HS-27A (cell line): Measurements from ENCODE around the gene TP63.
"Not testable (repeated sequence)": the region's sequence is repeated elsewhere in the genome, so short reads cannot be mapped to it uniquely, and the experiment has no call there.

ENCODE experiments used
- DNase-seq: peaks from one replicate; pipeline ENCODE4 v3.0.0-alpha.2; 2012; ENCODE audit warnings: low read depth, missing footprints

TP63 gene

DNA sequence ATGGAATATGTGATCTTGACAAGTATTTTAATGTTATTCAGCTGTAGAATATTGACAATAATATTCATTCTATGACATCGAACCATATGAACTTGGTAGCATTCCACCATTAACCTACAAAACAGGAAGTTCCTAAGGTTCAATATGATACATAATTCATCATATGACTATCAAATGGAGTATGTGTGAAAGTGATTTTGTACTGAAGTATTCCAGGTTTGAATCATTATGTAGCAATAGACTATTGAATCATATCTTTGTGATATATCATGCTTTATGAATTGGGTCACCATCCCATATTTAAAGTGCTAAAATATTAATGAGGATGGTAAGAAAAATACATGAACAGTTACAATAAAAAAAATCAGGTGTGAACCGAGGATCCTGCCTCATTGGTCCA is 95.1 kb downstream of the TP63 start:
- DNase-seq: no peak

DNA sequence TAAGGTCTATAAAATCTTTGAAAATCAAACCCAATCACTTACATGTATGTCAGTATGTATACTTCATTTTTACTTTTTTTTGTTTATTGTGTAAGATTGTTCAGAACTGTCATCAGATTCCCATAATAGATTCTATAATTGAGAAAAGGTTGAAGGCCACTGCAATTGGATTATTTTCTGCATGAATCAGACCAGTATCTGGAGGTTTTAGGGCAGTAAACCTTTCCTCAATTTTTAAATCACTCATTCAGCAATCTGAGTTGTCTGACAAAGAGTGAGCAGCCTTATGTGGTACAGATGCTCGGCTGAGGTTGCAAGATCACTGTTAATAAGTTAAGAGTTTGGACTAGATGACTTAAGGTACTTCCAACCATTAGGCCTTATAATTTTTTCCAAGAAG is 96.0 kb downstream of the TP63 start:
- no peak for DNase-seq

DNA sequence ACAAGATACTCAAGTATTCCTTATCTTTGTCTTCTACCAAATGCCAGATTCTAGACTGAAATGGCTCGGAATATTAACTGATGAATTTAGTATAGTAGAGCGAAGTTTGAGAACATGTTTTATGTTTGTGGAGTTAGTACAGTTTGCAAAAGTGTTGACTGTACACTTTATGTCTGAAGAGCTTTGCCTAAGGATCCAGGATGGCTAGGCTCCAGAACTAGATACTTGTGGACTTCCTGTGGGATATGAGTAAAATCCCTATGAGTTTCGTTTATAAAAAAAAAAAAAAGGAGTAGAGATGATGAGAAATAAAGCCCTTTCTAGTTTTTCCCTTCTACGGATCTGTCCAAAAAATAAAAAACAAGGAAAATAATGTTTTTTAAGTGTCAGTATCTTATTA is 96.7 kb downstream of the TP63 start:
- no peak for DNase-seq

DNA sequence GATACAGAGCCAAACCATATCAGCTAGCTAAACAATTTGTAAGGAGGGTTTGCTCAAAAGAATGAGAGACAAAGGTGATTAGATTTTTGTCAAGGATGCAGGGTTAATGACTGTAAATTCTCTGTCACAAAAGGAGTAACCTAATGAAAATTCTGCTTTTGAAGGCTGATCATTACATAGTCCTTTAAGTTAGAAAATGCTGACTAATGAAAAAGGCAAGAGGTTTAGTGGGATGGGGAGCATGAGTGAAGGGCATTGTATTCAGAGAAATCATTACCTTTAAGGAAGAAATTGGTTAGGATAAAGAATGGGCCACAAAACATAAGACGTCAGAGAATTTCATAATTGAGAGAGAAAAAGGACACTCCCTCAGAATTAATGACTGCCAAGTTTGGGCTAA is 97.7 kb downstream of the TP63 start:
- DNase-seq: no peak

DNA sequence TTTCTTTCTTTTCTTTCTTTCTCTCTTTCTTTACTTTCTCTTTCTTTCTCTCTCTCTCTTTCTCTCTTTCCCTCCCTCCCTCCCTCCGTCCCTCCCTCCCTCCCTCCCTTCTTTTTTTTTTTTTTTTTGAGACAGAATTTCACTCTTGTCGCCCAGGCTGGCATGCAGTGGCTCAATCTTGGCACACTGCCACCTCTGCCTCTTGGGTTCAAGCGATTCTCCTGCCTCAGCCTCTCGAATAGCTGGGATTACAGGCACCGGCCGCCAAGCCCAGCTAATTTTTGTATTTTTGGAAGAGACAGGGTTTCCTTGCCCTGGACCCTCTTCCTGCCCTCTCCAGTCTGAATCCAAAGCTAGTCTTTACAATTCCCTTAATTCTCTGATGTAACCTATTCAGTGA is 102.9 kb downstream of the TP63 start:
- no peak for DNase-seq

DNA sequence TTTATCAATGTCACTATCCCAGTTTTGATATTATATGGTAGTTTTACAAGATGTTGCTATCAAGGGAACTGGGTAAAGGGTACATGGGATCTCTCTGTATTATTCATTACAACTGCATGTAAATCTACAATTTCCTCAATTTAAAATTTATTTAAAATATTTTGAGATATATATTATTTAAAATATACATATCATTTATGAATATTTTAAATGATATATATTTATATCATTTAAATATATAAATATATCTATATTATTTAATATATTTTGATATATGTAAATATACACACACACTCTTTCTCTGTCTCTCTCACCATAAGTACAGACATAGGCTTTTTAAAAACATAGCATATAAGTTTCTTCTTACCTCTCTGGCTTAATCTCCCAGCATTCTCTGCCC is 104.7 kb downstream of the TP63 start:
- no peak for DNase-seq

GRCh38 chr3:189737071-189737470 is 105.9 kb downstream of the TP63 start:
- DNase-seq: no peak

- no peak for DNase-seq
Measured at GRCh38 chr3:189737619-189738018, 106.4 kb downstream of the TP63 start.

DNA sequence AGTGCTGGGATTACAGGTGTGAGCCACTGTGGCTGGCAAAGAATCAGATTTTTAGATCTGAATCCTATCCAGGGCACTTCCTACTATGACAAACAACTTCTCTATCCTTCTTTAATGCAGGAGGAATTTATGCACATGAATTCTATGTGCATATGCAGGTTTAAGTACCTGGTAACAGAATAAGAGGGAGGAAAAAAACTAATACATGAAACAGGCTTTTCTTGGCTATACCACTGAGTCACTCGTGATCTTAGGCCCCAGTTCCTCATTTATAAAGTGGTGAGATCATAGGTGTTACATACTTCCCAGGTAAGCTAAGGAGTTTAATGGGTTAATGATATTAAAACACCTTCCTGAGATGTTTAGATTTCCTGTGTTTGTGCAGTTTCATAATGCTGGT is 108.2 kb downstream of the TP63 start:
- DNase-seq: no peak

DNA sequence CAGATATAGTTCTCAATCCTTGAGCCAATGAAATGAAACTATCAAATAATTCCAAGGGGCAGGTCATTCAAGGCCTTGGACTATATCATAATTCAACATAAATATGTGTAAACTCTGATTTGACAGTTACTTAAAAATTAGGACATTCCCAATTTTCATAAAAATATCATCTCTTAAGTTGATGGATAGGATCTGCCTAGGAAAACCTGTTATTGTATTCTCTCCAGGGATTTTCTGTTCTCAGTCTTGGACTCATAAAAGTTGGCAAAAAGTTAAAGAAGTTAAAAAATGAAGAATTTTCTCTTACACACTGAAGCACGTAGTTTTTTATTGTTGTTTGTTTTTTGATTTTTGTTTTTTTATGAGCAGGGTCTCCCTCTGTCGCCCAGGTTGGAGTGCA is 109.0 kb downstream of the TP63 start:
- no peak for DNase-seq

DNA sequence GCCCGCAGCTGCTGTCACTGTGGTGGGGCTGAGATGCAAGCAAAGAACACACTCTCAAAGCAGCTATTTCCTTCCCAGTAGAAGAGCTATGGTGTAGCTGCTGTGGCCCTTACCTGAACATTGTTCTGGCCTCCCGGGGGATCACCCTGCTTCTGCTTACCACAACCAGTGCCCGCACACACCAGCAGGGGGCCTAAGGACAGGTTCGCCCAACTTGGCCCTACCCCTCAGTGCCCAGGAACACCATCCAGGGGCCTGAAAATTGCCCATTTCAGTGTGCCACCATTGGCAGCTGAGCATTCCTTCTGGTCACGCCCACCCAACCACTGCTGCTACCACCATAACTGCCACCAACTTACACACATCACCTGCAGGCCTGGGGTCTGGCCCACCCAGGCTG is 113.0 kb downstream of the TP63 start:
- no peak for DNase-seq

GRCh38 chr3:189745622-189746021 is 114.4 kb downstream of the TP63 start:
- DNase-seq: no peak

DNA sequence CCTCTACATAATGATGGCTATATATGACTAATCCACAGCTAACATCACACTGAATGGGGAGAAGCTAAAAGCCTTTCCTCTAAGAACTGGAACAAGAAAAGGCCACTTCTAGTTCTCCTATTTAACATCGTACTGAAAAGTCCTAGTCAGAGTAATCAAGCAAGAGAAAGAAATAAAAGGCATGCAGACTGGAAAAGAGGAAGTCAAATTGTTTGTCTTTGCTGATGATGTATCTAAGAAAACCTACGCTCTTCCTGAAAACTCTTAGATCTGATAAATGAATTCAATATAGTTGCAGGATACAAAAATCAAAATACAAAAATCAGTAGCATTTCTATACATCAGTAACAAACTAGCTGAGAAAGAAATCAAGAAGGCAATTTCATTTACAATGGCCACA is 116.9 kb downstream of the TP63 start:
- no peak for DNase-seq

DNA sequence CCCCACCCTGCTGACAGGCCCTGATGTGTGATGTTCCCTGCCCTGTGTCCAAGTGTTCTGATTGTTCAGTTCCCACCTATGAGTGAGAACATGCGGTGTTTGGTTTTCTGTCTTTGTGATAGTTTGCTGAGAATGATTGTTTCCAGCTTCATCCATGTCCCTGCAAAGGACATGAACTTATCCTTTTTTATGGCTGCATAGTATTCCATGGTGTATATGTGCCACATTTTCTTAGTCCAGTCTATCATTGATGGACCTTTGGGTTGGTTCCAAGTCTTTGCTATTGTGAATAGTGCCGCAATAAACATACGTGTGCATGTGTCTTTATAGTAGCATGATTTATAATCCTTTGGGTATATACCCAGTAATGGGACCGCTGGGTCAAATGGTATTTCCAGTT is 119.8 kb downstream of the TP63 start:
- not testable (repeated sequence) for DNase-seq

- DNase-seq: no peak
Measured at GRCh38 chr3:189754356-189754755, 123.2 kb downstream of the TP63 start.

- DNase-seq: no peak
Measured at GRCh38 chr3:189756582-189757078, 125.4 kb downstream of the TP63 start.

DNA sequence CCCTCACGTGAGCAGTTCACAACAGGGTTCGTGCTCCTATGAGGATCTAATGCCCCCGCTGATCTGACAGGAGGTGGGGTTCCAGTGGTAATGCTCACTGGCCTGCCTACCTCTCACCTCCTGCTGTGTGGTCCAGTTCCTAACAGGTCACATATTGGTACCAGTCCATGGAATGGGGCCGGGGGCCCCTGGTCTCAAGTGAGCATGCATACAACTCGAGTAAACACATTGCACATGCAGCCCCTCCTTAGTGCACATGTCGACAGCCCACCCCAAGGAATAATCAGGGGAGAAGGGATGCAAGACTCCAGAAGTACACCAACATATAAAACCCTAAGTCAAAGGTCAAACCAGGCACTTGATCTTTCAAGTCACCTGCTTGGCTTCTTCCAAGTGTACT is 127.0 kb downstream of the TP63 start:
- no peak for DNase-seq

DNA sequence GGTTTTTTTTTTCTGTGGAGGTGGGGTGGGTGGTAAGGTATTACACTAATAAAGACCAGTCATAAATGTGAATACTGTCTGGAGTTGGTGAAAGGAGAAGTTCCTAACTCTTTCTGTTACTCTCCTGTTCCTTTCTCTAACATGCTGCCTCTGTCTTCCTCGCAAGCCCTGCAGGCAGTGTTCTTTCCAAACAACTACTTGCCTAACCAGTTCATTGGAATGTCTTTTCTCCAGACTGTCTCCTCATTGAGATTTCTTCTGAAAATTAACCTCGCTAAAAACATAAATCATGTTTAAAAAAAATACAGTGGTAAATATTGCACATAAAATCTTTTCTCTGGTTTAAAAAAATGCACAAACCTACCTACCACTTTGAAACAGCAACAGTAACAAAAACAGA is 135.2 kb downstream of the TP63 start:
- DNase-seq: no peak

DNA sequence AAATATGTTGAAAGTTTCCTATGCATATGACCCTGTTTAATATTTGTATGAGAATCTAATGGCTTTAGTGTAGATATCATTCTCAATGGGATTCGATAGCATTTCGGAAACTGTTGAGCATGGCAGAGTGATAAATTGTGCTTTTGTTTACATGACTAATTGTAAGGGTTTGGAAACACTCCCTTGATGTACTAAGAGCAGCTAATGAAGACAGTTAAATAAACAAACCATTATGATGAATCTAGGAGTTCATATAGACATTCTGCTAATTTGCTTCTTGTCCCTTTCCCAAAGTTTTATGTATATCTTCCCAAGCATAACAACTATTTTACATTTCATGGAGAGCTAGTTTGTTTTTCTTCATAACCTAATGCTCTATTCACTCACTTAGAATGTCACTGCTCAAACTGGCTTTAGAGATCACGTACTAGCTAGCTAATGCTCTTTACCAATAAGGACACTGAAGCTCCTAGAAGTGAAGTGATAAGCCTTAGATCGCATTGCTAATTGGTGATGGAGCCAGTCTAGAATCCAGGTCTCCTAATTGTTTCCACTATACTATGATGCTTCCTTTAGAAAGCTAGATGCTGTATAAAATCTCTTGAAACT is 140.8 kb downstream of the TP63 start:
- no peak for DNase-seq

DNA sequence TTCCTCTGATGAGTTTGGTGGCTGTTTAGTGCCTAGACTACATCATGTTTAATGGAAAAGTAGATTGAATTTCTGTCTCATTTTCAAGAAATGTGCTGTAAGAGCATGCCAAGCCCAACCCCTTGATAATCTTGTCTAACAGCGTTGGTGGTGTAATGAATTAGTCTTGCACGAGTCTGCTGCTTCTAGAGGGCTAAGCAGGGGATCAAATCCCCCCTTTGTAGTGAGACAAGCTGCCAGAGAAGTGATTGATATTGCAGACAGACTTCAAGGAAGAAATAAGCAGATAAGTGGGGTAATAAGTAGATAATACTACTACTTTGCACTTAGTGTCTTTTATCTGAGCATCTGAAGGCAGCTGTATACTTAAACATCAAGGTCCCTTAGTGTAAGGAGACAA is 141.4 kb downstream of the TP63 start:
- no peak for DNase-seq

DNA sequence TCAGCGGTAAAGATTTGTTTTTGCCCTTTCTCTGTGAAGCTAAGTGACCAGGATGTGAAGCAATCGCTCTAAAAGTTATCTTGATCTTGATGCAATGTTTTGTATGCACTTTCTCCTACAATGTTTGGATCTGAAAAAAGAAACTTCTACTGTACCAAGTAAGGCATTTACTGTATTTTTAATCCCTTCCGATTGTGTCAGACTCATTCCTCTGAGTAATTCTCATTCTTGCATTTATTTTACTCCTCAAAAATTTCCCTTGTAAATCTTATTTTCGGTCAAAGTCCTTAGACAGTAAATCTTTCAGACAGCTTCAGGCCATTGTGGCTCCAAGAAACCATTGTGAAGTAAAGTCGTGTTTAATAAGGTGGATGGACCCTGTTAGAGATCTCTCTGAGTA is 141.9 kb downstream of the TP63 start:
- DNase-seq: no peak

DNA sequence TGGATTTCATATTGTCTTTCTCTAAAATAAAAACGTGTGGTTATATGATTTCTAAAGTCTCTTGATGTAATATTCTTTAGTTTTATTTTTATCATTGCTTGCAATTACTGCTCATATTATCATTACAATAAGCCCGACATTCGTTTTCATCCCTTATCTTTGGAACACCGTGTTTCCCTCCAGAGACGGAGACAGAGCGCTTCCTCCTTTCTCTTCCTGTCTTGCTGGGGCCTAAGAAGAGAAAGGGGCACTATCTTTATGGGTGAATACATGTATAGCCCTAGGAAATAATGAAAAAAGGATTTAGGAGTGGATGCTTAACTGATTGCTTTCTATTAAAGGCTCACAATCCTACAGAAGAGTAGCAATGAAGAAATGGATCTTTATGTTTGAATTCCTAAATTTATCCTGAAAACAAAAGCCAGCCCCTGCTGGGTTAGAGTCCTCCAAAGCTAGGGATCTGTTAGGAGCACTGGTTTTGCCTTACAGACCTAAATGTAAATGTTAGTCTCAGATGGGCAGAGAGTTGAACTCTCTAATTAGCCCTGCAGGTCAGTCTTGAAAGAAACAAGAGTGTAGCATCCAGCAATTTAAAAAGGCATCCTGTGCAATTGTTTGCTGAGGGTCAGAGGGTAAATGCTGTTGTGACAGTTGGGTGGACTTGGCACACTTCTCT is 145.1 kb downstream of the TP63 start:
- DNase-seq: no peak

DNA sequence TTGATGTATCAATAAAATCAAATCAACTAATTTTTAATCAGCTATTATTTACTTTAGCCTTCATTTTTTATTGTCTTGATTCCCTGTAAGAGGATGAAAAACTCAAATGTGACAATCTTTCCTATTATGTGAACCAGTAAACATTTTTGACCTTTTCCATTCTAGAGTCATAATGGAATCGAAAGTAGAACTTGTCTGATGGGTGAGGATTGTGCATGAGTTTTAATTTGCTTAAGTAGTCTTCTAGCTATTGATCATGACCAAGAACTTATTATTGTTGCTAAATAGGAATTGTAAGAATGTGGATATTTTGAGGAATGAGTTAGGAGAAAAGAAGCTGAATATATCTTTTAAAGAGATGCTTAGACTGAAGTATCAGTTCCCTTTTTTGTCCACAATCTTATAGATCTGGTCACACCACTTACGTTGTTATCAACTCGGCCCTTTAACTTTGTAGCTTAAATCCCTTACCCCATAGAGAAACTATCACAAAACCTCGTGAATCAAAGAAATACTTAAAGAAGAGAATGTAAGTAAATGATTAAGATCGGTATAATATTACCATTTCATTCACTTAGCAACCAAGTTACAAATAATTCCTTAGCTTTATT is 147.3 kb downstream of the TP63 start:
- no peak for DNase-seq

DNA sequence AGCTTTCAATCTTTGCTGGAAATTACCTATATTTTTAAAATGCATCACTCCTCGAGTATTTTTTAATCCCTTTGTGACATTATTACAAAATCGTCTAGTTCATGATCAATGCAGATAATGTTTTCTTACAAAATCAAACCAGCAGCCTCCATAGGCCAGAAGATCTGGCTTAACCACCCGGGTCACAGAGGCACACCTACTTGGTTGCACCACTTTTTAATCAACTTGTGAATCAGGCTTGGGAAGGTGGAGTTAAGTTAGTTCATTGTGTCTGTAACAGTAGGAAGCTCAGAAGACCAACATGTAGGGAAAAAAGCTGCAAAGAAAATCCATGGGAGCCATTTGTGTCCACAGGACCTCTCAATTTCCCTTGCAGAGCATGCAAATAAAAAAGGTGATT is 148.0 kb downstream of the TP63 start:
- DNase-seq: no peak
